ENCODE data around the gene NEGR1. TPM values are rescaled to one million over a fixed set of nuclear protein-coding genes. Genes with fewer than 3 reads are reported as not detected.
A peak's percentile ranks its signal among the peaks of the same experiment; 100 is the strongest.

NEGR1 gene
- polyA plus RNA-seq, 4 donors = 0.27 to 5.4 (median 1.7) TPM; not detected in 1

GRCh38 chr1:71964188-71964587 lies 318.2 kb downstream of the NEGR1 start:
- H3K9me3 ChIP-seq (ENCODE audit: control insufficient read depth in 2 of 2, insufficient read depth in 1 of 2, low read depth in 1 of 2, low read length in 1 of 2) = no peaks in the 10 kb centered on the region
- no peak for DNase-seq
- no peaks in the 10 kb centered on the region for H3K27me3 ChIP-seq (ENCODE audit: control insufficient read depth in 3 of 3, insufficient read depth in 3 of 3, low read length in 3 of 3)
- no peaks in the 10 kb centered on the region for H3K36me3 ChIP-seq (ENCODE audit: control insufficient read depth in 3 of 3, insufficient read depth in 2 of 3, low read depth in 1 of 3, low read length in 3 of 3)
- no peak overlapping the region for H3K4me3 ChIP-seq (ENCODE audit: low read depth in 1 of 3, low read length in 3 of 3)
- H3K4me1 ChIP-seq (ENCODE audit: control insufficient read depth in 3 of 3, insufficient read depth in 2 of 3, low read depth in 1 of 3, low read length in 2 of 3) = no peaks in the 10 kb centered on the region
- no peak for FAIRE-seq
- no peak overlapping the region for H3K27ac ChIP-seq (ENCODE audit: low read depth in 1 of 3, low read length in 2 of 3)
- WGBS, 3 donors = 74 to 85% (median 81%) methylated on average over 6 of the region's 6 CpGs

- Histone ChIP-seq H3K27me3 (ENCODE audit: control insufficient read depth in 3 of 3, insufficient read depth in 3 of 3, low read length in 3 of 3) (no peaks in the 10 kb centered on the region), H3K9me3 (ENCODE audit: control insufficient read depth in 2 of 2, insufficient read depth in 1 of 2, low read depth in 1 of 2, low read length in 1 of 2) (no peaks in the 10 kb centered on the region), H3K27ac (ENCODE audit: low read depth in 1 of 3, low read length in 2 of 3) (no peak overlapping the region), H3K4me3 (ENCODE audit: low read depth in 1 of 3, low read length in 3 of 3) (no peak overlapping the region), H3K4me1 (ENCODE audit: control insufficient read depth in 3 of 3, insufficient read depth in 2 of 3, low read depth in 1 of 3, low read length in 2 of 3) (no peaks in the 10 kb centered on the region), H3K36me3 (ENCODE audit: control insufficient read depth in 3 of 3, insufficient read depth in 2 of 3, low read depth in 1 of 3, low read length in 3 of 3) (no peaks in the 10 kb centered on the region)
- FAIRE-seq (no peak), DNase-seq (no peak)
- 70 to 88% (median 84%) methylated on average over 2 of the region's 2 CpGs for WGBS, 3 donors
These were observed 325.6 kb downstream of the NEGR1 start for GRCh38 chr1:71956613-71957285.

- no peak overlapping the region for H3K4me3 ChIP-seq (ENCODE audit: low read depth in 1 of 3, low read length in 3 of 3)
- no peak overlapping the region for H3K27ac ChIP-seq (ENCODE audit: low read depth in 1 of 3, low read length in 2 of 3)
- H3K27me3 ChIP-seq (ENCODE audit: control insufficient read depth in 3 of 3, insufficient read depth in 3 of 3, low read length in 3 of 3) = no peaks in the 10 kb centered on the region
- H3K4me1 ChIP-seq (ENCODE audit: control insufficient read depth in 3 of 3, insufficient read depth in 2 of 3, low read depth in 1 of 3, low read length in 2 of 3) = no peaks in the 10 kb centered on the region
- H3K36me3 ChIP-seq (ENCODE audit: control insufficient read depth in 3 of 3, insufficient read depth in 2 of 3, low read depth in 1 of 3, low read length in 3 of 3) = no peaks in the 10 kb centered on the region
- no peak for FAIRE-seq
- no peak for DNase-seq
- H3K9me3 ChIP-seq (ENCODE audit: control insufficient read depth in 2 of 2, insufficient read depth in 1 of 2, low read depth in 1 of 2, low read length in 1 of 2) = no peaks in the 10 kb centered on the region
- WGBS, 3 donors = 81 to 88% (median 84%) methylated on average over 2 of the region's 2 CpGs
These were observed 331.8 kb downstream of the NEGR1 start for GRCh38 chr1:71950579-71950978.

- Histone ChIP-seq H3K36me3 (ENCODE audit: control insufficient read depth in 3 of 3, insufficient read depth in 2 of 3, low read depth in 1 of 3, low read length in 3 of 3) (no peaks in the 10 kb centered on the region), H3K27me3 (ENCODE audit: control insufficient read depth in 3 of 3, insufficient read depth in 3 of 3, low read length in 3 of 3) (no peaks in the 10 kb centered on the region), H3K4me1 (ENCODE audit: control insufficient read depth in 3 of 3, insufficient read depth in 2 of 3, low read depth in 1 of 3, low read length in 2 of 3) (no peaks in the 10 kb centered on the region), H3K9me3 (ENCODE audit: control insufficient read depth in 2 of 2, insufficient read depth in 1 of 2, low read depth in 1 of 2, low read length in 1 of 2) (no peaks in the 10 kb centered on the region), H3K4me3 (ENCODE audit: low read depth in 1 of 3, low read length in 3 of 3) (no peak overlapping the region), H3K27ac (ENCODE audit: low read depth in 1 of 3, low read length in 2 of 3) (no peak overlapping the region)
- WGBS, 3 donors = 59 to 76% (median 72%) methylated on average over 2 of the region's 2 CpGs
- no peak for FAIRE-seq
- no peak for DNase-seq
These were observed 332.7 kb downstream of the NEGR1 start for GRCh38 chr1:71949681-71950080.

GRCh38 chr1:71948561-71948960 lies 333.8 kb downstream of the NEGR1 start:
- no peaks in the 10 kb centered on the region for H3K36me3 ChIP-seq (ENCODE audit: control insufficient read depth in 3 of 3, insufficient read depth in 2 of 3, low read depth in 1 of 3, low read length in 3 of 3)
- no peak for FAIRE-seq
- 88 to 92% (median 89%) methylated on average over 5 of the region's 5 CpGs for WGBS, 3 donors
- H3K27ac ChIP-seq (ENCODE audit: low read depth in 1 of 3, low read length in 2 of 3) = no peak overlapping the region
- H3K9me3 ChIP-seq (ENCODE audit: control insufficient read depth in 2 of 2, insufficient read depth in 1 of 2, low read depth in 1 of 2, low read length in 1 of 2) = no peaks in the 10 kb centered on the region
- H3K4me3 ChIP-seq (ENCODE audit: low read depth in 1 of 3, low read length in 3 of 3) = no peak overlapping the region
- H3K4me1 ChIP-seq (ENCODE audit: control insufficient read depth in 3 of 3, insufficient read depth in 2 of 3, low read depth in 1 of 3, low read length in 2 of 3) = no peaks in the 10 kb centered on the region
- no peak for DNase-seq
- H3K27me3 ChIP-seq (ENCODE audit: control insufficient read depth in 3 of 3, insufficient read depth in 3 of 3, low read length in 3 of 3) = no peaks in the 10 kb centered on the region

GRCh38 chr1:71944006-71944405 lies 338.3 kb downstream of the NEGR1 start:
- DNase-seq = peak; percentile 1 to 16
- WGBS, 3 donors = 8 to 40% (median 19%) methylated on average over 1 of the region's 1 CpG
- H3K4me1 ChIP-seq (ENCODE audit: control insufficient read depth in 3 of 3, insufficient read depth in 2 of 3, low read depth in 1 of 3, low read length in 2 of 3) = no peaks in the 10 kb centered on the region
- FAIRE-seq = no peak
- no peaks in the 10 kb centered on the region for H3K27me3 ChIP-seq (ENCODE audit: control insufficient read depth in 3 of 3, insufficient read depth in 3 of 3, low read length in 3 of 3)
- H3K9me3 ChIP-seq (ENCODE audit: control insufficient read depth in 2 of 2, insufficient read depth in 1 of 2, low read depth in 1 of 2, low read length in 1 of 2) = no peaks in the 10 kb centered on the region
- H3K4me3 ChIP-seq (ENCODE audit: low read depth in 1 of 3, low read length in 3 of 3) = no peak overlapping the region
- H3K27ac ChIP-seq (ENCODE audit: low read depth in 1 of 3, low read length in 2 of 3) = no peak overlapping the region
- H3K36me3 ChIP-seq (ENCODE audit: control insufficient read depth in 3 of 3, insufficient read depth in 2 of 3, low read depth in 1 of 3, low read length in 3 of 3) = no peaks in the 10 kb centered on the region

GRCh38 chr1:71940261-71940660 lies 342.1 kb downstream of the NEGR1 start:
- FAIRE-seq (no peak), DNase-seq (no peak)
- H3K36me3 ChIP-seq (ENCODE audit: control insufficient read depth in 3 of 3, insufficient read depth in 2 of 3, low read depth in 1 of 3, low read length in 3 of 3) = no peaks in the 10 kb centered on the region
- no peaks in the 10 kb centered on the region for H3K27me3 ChIP-seq (ENCODE audit: control insufficient read depth in 3 of 3, insufficient read depth in 3 of 3, low read length in 3 of 3)
- no peaks in the 10 kb centered on the region for H3K9me3 ChIP-seq (ENCODE audit: control insufficient read depth in 2 of 2, insufficient read depth in 1 of 2, low read depth in 1 of 2, low read length in 1 of 2)
- no peaks in the 10 kb centered on the region for H3K4me1 ChIP-seq (ENCODE audit: control insufficient read depth in 3 of 3, insufficient read depth in 2 of 3, low read depth in 1 of 3, low read length in 2 of 3)
- no peak overlapping the region for H3K27ac ChIP-seq (ENCODE audit: low read depth in 1 of 3, low read length in 2 of 3)
- 81 to 92% (median 83%) methylated on average over 2 of the region's 2 CpGs for WGBS, 3 donors
- no peak overlapping the region for H3K4me3 ChIP-seq (ENCODE audit: low read depth in 1 of 3, low read length in 3 of 3)

- H3K27me3 ChIP-seq (ENCODE audit: control insufficient read depth in 3 of 3, insufficient read depth in 3 of 3, low read length in 3 of 3) = no peaks in the 10 kb centered on the region
- H3K4me1 ChIP-seq (ENCODE audit: control insufficient read depth in 3 of 3, insufficient read depth in 2 of 3, low read depth in 1 of 3, low read length in 2 of 3) = no peaks in the 10 kb centered on the region
- no peak for DNase-seq
- WGBS, 3 donors = 68 to 78% (median 70%) methylated on average over 4 of the region's 4 CpGs
- peaks cover 0 to 3% of the 10 kb centered on the region in 2 donors for H3K9me3 ChIP-seq (ENCODE audit: control insufficient read depth in 2 of 2, insufficient read depth in 1 of 2, low read depth in 1 of 2, low read length in 1 of 2)
- FAIRE-seq = no peak
- no peak overlapping the region for H3K27ac ChIP-seq (ENCODE audit: low read depth in 1 of 3, low read length in 2 of 3)
- H3K36me3 ChIP-seq (ENCODE audit: control insufficient read depth in 3 of 3, insufficient read depth in 2 of 3, low read depth in 1 of 3, low read length in 3 of 3) = no peaks in the 10 kb centered on the region
- H3K4me3 ChIP-seq (ENCODE audit: low read depth in 1 of 3, low read length in 3 of 3) = no peak overlapping the region
These were observed 351.8 kb downstream of the NEGR1 start for GRCh38 chr1:71930511-71930910.

GRCh38 chr1:71921935-71922559 lies 360.3 kb downstream of the NEGR1 start:
- no peaks in the 10 kb centered on the region for H3K27me3 ChIP-seq (ENCODE audit: control insufficient read depth in 3 of 3, insufficient read depth in 3 of 3, low read length in 3 of 3)
- DNase-seq (no peak), FAIRE-seq (no peak)
- H3K4me3 ChIP-seq (ENCODE audit: low read depth in 1 of 3, low read length in 3 of 3) = no peak overlapping the region
- no peaks in the 10 kb centered on the region for H3K4me1 ChIP-seq (ENCODE audit: control insufficient read depth in 3 of 3, insufficient read depth in 2 of 3, low read depth in 1 of 3, low read length in 2 of 3)
- H3K27ac ChIP-seq (ENCODE audit: low read depth in 1 of 3, low read length in 2 of 3) = no peak overlapping the region
- H3K36me3 ChIP-seq (ENCODE audit: control insufficient read depth in 3 of 3, insufficient read depth in 2 of 3, low read depth in 1 of 3, low read length in 3 of 3) = no peaks in the 10 kb centered on the region
- H3K9me3 ChIP-seq (ENCODE audit: control insufficient read depth in 2 of 2, insufficient read depth in 1 of 2, low read depth in 1 of 2, low read length in 1 of 2) = no peaks in the 10 kb centered on the region
- 76 to 92% (median 87%) methylated on average over 5 of the region's 5 CpGs for WGBS, 3 donors

Measured in small intestine (tissue), 7 donors.